Right renal pelvis (tissue), 4 donors: ENCODE measurements around the gene SLC35A5. TPM values are rescaled to one million over a fixed set of nuclear protein-coding genes. Genes with fewer than 3 reads are reported as not detected.
A peak's percentile ranks its signal among the peaks of the same experiment; 100 is the strongest.

Experiments used
- DNase-seq, 4 donors: peaks; one replicate each; pipeline ENCODE4 v3.0.0-alpha.2; 2013; ENCODE audit warnings: low read depth in 4 of 4, low spot score in 3 of 4, missing footprints in 1 of 4
- polyA plus RNA-seq, 4 donors: library from polyadenylated mRNA; unstranded; fragments of 120-200 nt; gene quantifications; one replicate each; pipeline ENCODE4 v1.2.1, GENCODE V29; 2013; ENCODE audit not compliant: insufficient read length in 4 of 4

SLC35A5 gene
- polyA plus RNA-seq, 4 donors, result 67.3 to 88.2 (median 79.1) TPM

- no peak for DNase-seq
These were observed 6.8 kb downstream of the SLC35A5 start for GRCh38 chr3:112568642-112569041.

GRCh38 chr3:112569265-112569664 lies 7.4 kb downstream of the SLC35A5 start:
- DNase-seq, result no peak

DNA sequence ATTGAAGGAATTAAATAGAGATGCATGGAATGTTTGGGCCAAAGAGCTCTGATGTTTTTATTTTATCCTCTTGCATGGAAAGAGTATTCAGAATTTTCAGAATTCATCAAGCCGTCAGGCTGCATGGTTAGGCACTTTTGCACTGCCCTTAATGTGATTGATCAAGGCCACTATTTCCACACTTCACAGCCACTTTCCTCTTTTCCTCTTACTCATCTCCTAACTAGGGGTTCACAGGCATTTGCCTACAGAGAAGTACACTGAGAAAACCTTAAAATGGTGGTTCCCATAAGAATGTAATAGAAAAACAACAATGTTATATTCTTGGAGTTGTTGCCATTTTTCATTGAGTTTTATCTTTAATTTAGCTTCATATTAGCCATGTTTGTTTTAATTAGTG lies 10.9 kb downstream of the SLC35A5 start:
- no peak for DNase-seq

DNA sequence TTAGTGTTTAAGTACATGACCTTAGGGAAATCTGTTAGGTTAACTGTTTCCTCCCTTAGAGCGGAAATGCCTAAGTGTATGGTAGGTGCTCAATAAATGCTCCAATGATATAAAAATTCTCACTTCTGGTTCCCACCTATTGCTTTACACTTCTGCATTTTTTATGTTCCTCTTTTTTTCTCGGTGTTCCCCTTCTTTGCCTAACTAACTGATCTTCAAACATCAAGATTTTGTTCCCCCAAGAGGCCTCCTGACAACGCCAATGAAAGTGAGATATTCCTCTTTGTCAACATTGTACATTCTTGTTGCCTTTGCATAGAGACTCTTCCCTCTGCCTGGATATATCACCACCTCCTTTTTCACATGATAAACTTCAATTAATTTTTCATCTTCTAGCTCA lies 17.4 kb downstream of the SLC35A5 start:
- no peak for DNase-seq

- no peak for DNase-seq
These were observed 17.9 kb downstream of the SLC35A5 start for GRCh38 chr3:112579697-112580096.

DNA sequence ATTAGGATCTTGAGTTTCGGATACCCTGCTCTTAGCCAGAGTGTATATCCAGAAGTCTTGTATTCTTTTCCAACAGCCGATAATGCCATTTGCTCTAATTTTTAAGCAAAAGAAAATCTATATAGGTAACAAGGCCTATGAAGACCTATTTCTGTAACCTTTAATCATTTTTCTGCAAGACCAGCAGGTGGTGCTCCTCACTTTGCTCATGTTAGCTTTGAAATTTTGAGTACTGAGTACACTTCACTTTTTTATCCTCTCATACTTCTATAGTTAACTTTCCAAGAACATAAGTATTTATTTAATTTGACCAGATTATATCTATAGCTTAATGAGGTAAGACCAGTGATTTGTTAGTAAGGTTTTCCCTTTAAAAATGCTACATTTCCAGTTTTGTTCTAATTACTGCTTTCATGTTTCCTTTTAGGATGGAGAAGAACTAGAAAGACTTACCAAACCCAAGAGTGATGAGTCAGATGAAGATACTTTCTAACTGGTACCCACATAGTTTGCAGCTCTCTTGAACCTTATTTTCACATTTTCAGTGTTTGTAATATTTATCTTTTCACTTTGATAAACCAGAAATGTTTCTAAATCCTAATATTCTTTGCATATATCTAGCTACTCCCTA lies 20.5 kb downstream of the SLC35A5 start:
- peak in 3 of 4 donors; percentile 37 to 40 (median 38) for DNase-seq

GRCh38 chr3:112583105-112583504 lies 21.3 kb downstream of the SLC35A5 start:
- DNase-seq, result no peak

GRCh38 chr3:112585782-112586181 lies 23.9 kb downstream of the SLC35A5 start:
- no peak for DNase-seq

DNA sequence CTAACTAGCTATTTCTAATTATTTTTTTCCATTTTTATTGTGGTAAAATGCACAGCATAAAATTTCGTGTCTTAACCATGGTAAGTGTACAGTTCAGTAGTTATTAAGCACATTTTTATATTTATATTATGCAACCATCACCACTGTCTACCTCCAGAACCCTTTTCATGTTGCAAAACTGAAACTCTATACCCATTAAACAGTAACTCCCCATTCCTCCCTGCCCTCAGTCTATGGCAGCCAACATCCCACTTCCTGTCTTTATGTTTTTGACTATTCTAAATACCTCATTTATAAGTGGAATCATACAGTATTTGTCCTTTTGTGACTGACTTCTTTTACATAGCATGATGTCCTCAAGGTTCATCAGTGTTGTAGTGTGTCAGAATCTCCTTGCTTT lies 25.5 kb downstream of the SLC35A5 start:
- no peak for DNase-seq

GRCh38 chr3:112593258-112593657 lies 31.4 kb downstream of the SLC35A5 start:
- DNase-seq, result no peak

DNA sequence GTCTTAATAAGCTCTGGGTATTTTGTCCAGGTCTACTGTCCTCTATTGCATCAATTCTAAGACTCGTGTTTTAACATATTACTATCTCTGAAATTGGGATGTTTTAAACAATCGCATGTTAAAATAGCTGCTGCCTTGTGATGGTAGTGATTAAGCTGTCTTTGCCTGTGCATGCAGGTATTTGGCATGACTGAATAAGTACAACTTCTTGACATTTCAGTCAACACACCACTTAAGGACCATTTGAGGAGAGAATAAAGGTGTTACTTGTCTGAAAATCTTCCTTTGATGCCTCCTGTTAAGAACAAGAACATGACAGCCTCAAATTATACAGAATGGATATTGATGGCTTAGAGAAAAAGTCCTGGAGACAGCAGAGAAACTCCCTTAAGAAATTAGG lies 33.0 kb downstream of the SLC35A5 start:
- DNase-seq, result no peak

GRCh38 chr3:112597945-112598344 lies 36.1 kb downstream of the SLC35A5 start:
- DNase-seq, result no peak

DNA sequence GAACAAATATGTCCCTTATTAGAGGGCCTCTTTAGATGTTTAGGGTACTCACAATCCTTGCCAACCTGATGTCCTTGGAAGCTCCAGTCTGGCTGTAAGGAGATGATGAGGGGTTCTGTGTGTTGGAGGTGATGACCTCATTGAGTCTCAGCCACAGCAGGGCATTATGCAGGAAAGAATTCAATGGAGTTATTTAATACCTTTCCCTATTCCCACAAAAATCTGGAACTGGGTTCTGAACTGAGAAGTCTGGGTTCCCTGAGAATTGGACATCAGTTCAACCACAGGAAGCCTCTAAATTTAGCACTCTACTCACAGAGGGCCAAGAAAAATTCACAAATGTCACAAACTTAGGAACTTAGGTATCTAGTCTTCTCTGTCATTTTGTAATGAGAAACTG lies 36.9 kb downstream of the SLC35A5 start:
- no peak for DNase-seq

DNA sequence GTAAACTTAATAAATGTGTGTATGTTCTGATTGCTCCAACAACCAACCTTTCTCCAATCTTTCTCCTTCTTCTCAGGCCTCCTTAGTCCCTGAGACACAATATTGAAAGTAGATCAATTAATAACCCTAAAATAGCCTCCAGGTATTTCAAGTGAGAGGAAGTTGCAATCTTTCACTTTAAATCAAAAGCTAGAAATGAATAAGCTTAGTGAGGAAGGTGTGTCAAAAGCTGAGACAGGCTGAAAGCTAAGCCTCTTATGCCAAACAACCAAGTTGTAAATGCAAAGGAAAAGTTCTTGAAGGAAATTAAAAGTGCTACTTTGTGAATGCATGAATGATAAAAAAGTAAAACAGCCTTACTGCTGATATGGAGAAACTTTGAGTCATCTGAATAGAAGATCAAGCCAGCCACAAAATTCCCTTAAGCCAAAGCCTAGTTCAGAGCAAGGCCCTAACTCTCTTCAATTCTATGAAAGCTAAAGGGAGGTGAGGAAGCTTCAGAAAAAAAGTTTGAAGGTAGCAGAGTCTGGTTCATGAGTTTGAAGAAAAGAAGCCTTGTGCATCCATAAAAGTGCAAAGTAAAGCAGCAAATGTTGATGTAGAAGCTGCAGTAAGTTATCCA lies 40.5 kb downstream of the SLC35A5 start:
- DNase-seq, result no peak

DNA sequence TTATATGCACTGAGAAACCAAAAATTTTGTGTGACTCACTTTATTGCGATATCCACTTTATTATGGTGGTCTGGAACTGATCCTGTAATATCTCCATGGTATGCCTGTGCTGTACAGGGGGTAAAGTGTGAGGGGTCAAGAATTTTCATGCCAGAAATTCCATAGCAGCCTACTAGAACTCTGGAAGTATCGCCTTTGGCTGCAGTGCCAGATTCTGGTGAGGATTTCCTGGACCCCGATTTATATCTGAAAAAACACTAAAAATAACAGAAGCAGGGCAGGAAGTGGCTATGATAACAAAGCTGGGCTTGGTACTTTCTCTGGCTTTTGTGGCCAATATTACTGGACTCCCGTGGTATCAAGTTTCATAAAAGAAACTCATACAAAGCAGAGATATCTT lies 42.7 kb downstream of the SLC35A5 start:
- DNase-seq, result no peak

DNA sequence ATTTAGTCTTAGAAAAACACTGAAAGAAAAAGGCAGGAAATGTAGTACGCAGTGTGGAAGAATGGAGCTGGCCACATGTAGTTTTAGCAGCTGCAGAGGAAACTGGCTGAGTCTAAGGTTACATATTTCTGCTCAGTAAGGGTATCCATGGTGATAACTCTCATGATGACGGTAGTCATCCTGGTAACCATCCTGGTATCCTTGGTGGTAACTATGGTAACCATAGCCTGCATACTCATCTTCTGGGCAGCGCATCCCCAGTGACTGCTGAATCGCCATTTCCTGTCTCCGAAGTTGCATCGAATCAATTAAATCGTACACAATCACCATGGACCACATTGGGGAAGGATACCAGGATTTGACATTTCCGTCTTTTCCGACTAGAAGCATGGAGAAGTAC lies 43.4 kb downstream of the SLC35A5 start:
- no peak for DNase-seq

- DNase-seq, result no peak
These were observed 44.3 kb downstream of the SLC35A5 start for GRCh38 chr3:112606098-112606497.

DNA sequence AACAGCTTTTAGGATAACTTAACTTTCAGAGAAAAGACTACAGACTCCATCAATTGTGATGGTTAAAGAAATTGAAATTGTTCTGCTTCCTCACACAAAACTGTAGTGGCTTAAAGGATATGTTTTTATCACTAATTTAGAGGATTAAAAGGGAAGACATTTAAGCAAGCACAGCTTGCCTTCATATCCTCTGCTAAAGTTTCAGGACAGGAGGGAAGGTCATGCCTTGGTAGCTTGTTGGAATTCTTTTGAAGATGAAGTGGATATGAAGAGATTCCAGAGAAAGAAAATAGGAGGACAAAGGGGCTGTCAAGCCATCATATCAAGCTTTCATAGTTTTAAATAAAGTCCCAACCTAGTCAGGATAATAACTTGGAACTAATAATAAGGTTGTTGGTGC lies 46.0 kb downstream of the SLC35A5 start:
- DNase-seq, result no peak

DNA sequence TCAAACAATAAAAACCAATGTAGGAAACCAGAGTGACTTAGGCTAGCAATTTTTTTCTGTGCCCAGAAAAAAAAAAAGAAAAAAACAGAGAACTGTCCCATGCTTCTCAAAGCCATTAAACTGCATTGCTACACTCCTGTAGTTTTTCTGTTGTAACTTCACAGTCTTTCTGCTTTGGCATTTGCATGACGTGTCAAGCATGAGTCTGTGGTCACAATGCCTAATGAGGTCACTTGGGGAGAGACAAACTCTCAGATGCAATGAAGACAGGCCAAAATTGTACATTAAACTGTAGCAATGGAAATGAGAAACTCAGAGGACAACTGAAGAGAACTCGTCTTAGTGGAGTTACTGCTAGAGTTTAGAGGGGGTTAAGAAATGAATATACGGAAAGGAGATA lies 48.3 kb downstream of the SLC35A5 start:
- DNase-seq, result no peak

- no peak for DNase-seq
These were observed 50.1 kb downstream of the SLC35A5 start for GRCh38 chr3:112611752-112612515.

DNA sequence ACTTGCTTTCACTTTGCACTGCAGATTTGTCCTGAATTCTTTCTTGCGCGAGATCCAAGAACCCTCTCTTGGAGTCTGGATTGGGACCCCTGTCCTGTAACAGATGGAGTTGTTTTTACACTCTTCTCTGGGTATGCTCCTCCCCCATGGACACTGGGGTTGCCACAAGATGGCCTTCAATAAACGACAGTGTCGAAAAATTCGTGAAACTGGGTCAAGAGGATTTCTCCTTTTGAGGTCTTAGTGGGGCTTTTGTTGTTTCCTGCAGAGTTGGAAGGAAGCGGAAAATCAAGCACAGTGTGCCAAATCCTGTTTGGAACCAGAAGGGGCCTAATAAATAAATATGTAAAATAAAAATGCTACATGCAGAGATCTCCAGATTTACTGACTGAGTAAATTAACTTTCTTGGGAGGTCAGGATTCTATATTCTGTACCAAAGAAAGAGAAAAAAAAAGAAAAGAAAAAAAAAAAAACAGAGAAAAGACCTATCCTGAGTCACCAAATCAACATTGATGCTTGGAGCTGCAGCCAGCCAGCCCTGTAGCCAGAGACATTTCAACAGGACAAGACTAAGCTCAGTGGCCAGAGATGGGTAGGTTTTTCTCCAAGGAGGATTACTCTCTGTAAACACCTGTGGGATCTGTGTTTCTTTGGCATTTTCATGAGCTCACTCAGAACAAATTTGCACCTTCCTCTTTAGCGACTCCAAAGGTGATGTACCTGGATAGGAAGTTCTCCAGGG lies 54.3 kb downstream of the SLC35A5 start:
- no peak for DNase-seq
